GM19467 (cell line): Measurements from ENCODE around the gene DHPS.
"Not testable (repeated sequence)": the region's sequence is repeated elsewhere in the genome, so short reads cannot be mapped to it uniquely, and the experiment has no call there.

Experiments
- ATAC-seq: cut with Tn5 transposase; IDR thresholded peaks from one replicate; pipeline ENCODE4 v1.9.1; 2021; ENCODE audit warnings: mild to moderate bottlenecking, moderate library complexity; ENCODE audit not compliant: unreplicated experiment

Gene DHPS

DNA sequence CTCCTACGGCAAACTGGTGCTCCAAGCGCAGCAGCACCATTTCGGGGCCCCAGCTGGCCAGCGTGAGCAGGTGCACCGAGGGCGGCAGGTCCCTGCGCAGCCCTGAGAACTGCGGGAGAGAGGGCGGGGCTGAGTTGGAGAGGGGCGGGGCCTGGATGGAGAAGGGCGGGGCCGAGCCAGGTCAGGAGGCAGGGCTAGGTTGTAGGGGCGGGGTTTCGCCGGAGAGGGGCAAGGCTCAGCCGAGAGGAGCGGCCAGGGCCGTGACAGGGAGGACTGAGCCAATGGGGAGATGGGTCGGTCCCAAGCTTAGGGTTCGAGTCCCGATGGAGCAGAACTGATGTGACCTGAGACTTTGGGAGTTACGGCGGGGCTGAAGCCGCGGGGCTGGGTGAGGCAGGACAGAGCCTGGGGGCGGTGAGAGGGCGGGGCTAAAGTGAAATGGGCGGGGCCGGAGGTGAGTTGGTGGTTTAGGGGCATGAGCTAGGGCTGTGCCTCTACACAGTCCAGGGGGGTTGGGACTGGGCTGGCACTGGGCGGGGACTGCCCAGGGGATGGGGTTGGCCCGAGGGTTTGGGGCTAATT, 34.1 kb downstream of the DHPS start:
- no peak for ATAC-seq

DNA sequence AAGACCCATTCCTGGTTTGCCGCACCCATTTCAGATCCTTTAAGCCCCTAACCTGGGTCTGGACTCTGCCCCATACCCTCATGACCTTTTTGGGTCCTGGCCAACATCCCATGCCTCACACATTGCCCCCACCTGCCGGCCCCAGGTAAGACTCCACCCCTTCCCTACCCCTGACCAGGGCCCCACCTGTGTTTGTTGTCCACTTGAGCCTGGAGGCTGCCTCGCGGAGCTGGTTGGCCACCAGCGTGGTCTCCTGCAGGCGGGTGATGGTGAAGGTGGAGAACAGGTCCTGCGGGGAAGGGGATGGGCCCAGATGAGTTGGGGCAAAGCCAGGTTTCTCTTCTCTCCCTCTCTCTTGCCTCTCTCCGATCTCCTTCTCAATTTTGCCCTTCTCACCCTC, 34.6 kb downstream of the DHPS start:
- ATAC-seq: no peak

DNA sequence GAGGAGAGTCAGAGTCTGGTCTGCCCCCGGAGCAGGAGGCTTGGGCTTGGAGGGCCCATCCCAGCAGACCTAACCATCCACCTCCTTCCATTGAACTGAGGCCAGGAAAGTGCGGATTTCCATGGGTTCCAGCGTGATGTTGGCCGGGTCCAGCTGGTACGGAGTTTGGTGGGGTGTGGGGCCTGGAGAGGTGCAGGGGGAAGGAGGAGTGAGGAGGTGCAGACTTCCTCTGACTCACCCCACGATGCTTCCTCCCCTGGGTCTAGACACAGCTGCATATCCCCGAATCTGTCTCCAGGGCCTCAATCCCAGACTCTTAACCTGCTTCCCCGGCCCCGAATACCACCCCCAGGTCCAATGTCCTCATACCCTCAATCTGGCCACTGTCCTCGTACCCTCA, 35.1 kb downstream of the DHPS start:
- no peak for ATAC-seq

DNA sequence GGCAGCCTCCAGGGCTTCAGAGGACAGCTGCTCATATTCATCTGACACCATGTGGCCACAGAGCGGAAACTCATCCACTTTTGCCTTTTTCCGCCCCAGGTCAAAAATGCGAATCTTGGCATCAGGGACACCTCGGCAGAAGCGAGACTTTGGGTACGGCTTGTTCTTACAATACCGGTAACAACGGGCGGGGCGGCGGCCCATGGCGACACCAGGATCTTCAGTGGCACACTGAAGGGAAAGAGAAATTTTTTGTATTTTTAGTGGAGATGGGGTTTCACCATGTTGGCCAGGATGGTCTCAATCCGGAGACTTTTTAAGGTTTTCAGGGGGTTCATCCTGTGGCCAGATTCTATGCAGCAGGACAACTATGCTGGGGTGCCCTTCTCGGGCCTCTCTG, 38.0 kb downstream of the DHPS start:
- not testable (repeated sequence) for ATAC-seq

DNA sequence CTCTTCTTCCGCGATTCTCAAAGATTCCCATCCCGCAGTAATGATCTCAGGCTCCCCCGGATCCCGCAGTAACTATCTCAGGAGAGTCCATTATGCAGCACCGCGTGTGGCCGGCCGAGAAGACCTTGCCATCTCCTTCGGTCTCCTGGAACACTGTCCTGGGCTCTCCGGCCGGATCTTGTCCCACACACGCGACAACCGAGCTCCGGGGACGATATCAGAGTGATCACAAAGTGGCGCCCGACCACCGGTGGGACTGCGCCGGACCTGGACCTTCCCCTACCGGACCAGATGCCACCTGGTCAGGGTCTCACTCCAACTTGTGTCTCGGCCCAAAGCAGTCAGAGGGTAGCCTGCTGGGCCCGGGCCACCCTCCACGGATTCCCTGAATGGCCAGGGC, 39.2 kb downstream of the DHPS start:
- ATAC-seq: no peak

DNA sequence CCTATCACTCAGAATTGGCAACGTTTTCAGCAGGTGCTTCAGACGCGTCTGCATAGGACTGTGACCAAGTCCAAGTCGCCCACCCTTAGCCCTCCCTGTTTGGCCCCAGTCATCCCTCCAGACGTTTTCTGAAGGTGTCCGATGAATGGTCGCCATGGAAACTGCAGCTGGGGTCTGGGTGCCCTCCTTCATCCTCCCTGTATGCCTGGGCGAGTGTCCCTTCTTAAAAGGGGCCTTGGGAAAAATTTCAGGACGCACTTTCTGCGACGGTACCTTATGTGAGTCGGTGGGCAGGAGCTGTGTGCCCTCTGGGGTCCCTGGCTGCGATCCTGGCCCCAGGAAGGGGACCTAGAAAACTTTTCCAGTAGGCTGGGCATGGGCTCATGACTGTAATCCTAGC, 40.2 kb downstream of the DHPS start:
- no peak for ATAC-seq

DNA sequence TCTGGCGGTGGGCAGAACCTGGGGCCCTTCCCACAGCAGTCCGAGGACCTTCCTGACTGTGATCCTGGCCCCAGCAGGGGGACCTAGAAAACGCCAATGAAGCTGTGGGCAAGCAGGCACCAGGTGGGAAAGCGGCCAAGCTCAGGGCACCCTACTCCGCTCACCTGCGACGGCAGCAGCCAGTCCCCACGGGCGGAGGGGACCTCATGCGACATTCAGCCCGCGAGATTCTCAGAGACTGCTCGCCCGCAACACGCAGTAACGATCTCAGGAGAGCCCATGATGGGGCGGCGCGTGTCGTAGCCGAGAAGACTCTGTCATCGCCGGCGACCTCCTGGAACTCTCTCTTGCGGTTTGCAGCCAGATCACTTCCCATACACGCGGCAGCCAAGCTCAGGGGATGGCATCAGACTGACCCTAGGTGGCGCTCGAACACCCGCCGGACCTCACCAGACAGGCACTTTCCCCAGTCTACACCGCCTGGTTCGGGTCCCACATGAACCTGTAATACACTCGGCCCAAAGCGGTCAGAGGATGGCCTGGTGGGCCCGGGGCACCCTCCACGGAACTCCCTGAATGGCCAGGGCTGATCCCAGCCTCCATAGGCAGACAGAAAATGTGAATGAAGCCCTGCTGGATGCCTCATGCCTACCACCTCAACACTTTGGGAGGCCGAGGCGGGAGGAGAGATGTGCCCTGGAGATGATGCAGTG, 41.6 kb downstream of the DHPS start:
- ATAC-seq: no peak

DNA sequence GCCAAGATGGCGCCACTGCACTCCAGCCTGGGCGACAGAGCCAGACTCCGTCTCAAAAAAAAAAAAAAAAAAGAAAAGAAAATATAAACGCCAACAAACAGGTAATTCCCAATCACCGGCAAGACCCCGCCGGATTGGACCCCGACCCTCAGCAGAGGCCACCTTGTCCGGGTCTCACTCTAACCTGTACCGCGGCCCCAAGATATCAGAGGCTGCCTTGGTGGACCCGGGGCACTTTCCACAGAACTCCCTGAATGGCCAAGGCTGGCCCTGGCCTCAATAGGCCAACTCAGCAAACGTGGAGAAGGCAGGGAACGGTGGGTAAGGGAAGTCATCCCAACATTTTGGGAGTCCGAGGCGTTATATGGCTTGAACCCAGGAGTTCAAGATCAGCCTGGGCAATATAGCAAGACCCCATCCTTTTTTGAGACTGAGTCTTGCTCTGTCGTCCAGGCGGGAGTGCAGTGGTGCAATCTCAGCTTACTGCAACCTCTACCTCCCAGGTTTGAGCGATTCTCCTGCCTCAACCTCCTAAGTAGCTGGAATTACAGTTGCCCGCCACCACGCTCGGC, 43.0 kb downstream of the DHPS start:
- ATAC-seq: no peak

DNA sequence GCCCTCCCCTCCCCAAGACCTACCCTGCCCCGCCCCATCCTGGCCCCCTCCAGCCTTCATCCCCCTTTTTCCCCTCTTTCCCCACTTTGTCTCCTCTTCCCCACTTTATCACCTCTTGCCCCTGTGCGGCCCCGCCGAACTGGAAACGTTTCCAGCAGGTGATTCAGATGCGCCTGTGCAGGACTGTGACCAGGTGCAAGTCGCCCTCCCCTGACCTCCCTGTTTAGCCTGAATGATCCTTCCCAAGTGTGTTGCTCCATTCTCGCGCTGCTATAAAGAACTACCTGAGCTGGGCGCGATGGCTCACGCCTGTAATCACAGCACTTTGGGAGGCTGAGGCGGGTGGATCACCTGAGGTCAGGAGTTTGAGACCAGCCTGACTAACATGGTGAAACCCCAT, 45.0 kb downstream of the DHPS start:
- no peak for ATAC-seq

DNA sequence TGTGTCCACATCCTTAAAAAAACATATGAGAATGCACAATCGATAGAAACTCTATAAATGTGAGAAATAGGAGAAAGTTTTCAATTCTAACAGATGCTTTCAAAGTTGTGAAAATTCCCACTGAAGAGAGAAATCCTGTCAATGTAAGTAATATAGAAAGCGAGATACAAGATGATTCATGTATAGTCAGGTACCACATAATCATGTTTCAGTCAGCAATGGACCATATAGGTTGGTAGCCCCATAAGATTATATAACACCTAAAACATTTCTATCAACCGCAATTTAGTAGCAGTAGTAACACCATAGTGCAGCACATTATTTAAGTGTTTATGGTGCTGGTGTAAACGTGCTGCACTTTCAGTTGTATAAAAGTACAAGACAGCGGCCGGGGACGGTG, 52.5 kb downstream of the DHPS start:
- ATAC-seq: no peak

DNA sequence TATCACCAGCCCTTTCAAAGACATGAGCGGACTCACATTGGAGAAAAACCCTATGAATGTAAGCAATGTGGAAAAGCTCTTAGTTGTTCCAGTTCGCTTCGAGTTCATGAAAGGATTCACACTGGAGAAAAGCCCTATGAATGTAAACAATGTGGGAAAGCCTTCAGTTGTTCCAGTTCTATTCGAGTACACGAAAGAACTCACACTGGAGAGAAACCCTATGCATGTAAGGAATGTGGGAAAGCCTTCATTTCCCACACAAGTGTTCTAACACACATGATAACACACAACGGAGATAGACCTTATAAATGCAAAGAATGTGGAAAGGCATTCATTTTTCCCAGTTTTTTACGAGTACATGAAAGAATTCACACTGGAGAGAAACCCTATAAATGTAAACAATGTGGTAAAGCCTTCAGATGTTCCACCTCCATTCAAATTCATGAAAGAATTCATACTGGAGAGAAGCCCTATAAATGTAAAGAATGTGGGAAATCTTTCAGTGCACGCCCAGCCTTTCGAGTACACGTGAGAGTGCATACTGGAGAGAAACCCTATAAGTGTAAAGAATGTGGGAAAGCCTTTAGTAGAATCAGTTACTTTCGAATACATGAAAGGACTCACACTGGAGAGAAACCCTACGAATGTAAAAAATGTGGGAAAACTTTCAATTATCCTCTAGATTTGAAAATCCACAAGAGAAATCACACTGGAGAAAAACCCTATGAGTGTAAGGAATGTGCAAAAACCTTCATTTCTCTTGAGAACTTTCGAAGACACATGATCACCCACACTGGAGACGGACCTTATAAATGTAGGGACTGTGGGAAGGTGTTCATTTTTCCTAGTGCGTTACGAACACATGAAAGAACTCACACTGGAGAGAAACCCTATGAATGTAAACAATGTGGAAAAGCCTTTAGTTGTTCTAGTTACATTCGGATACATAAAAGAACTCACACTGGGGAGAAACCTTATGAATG, 53.3 kb downstream of the DHPS start:
- ATAC-seq: no peak

DNA sequence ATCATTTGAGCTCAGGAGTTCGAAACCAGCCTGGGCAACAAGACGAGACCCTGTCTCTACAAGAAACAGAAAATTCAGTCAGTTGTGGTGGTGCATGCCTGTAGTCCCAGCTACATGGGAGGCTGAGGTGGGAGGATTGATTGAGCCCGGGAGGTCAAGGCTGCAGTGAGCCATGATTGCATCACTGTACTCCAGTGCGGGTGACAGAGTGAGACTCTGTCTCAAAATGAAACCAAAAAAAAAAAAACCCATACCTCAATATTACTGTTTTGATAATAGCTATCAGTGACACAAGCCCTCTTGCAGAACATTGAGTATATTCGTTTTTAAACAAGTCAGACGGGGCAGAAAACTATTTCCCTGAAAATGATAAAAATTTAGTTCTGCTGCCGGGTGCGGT, 54.7 kb downstream of the DHPS start:
- ATAC-seq: no peak
